ENCODE measurements around the gene TTLL7. TPM values are rescaled to one million over a fixed set of nuclear protein-coding genes. Genes with fewer than 3 reads are reported as not detected.

Gene TTLL7
- total and polyA plus RNA-seq, 5 donors = 7.4 to 27.9 (median 23.8) TPM

DNA sequence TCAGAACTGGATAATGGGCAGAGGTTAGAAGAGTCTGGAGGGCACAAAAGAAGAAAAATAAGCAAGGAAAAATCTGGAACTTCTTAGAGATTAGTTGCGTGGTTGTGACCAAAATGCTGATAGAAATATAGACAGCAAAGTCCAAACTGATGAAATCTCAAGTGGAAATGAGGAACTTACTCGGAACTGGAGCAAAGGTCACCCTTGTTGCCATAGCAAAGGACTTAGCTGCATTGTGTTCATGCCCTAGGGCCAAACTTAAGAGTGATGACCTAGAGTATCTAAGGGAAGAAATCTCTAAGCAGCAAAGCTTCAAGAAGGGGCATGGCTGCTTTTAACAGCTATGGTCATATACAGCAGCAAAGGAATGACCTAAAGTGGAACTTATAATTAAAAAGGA lies 180.0 kb downstream of the TTLL7 start:
- Histone ChIP-seq H3K27ac (ENCODE audit: low read length) (no peak overlapping the region), H3K4me1 (ENCODE audit: control insufficient read depth, insufficient read depth, low read length) (peaks cover 4% of the 10 kb centered on the region), H3K4me3 (ENCODE audit: low read length) (no peak overlapping the region), H3K27me3 (ENCODE audit: control insufficient read depth, insufficient read depth) (no peaks in the 10 kb centered on the region), H3K9me3 (ENCODE audit: control insufficient read depth, low read length) (no peaks in the 10 kb centered on the region)
- WGBS = 65% methylated on average over 2 of the region's 2 CpGs
- DNase-seq (no peak), ATAC-seq (peak in 1 of 2 donors; percentile 21)
- intact Hi-C loops (cut with DNase I) = no loop called here

- H3K27ac ChIP-seq (ENCODE audit: low read length) = no peak overlapping the region
- H3K4me3 ChIP-seq (ENCODE audit: low read length) = no peak overlapping the region
- no peaks in the 10 kb centered on the region for H3K27me3 ChIP-seq (ENCODE audit: control insufficient read depth, insufficient read depth)
- H3K4me1 ChIP-seq (ENCODE audit: control insufficient read depth, insufficient read depth, low read length) = peaks cover 4% of the 10 kb centered on the region
- 93% methylated on average over 4 of the region's 4 CpGs for WGBS
- ATAC-seq (no peak), DNase-seq (no peak)
- no peaks in the 10 kb centered on the region for H3K9me3 ChIP-seq (ENCODE audit: control insufficient read depth, low read length)
- intact Hi-C loops (cut with DNase I) = no loop called here
Measured at GRCh38 chr1:83816836-83817235, 182.1 kb downstream of the TTLL7 start.

GRCh38 chr1:83815330-83815729 lies 183.6 kb downstream of the TTLL7 start:
- Histone ChIP-seq H3K4me1 (ENCODE audit: control insufficient read depth, insufficient read depth, low read length) (peaks cover 4% of the 10 kb centered on the region), H3K27ac (ENCODE audit: low read length) (no peak overlapping the region), H3K27me3 (ENCODE audit: control insufficient read depth, insufficient read depth) (no peaks in the 10 kb centered on the region), H3K9me3 (ENCODE audit: control insufficient read depth, low read length) (no peaks in the 10 kb centered on the region), H3K4me3 (ENCODE audit: low read length) (no peak overlapping the region)
- DNase-seq (no peak), ATAC-seq (no peak)
- intact Hi-C loops (cut with DNase I) = no loop called here
- 18% methylated on average over 1 of the region's 1 CpG for WGBS

Other genes with a start within 250 kb of the TTLL7 start
- gene PRKACB, start 145.1 kb upstream of the TTLL7 start, total RNA-seq = 10 to 100 TPM; 49.6 to 53.5 (median 51.3) TPM
- 21.0 TPM for gene PRKACB, start 145.1 kb upstream of the TTLL7 start, polyA plus RNA-seq